MCF 10A (cell line): ENCODE data around the gene DHRS3. TPM values are rescaled to one million over a fixed set of nuclear protein-coding genes. Genes with fewer than 3 reads are reported as not detected.
"Not testable (repeated sequence)": the region's sequence is repeated elsewhere in the genome, so short reads cannot be mapped to it uniquely, and the experiment has no call there.

Experiments used
- BruUV-seq: library from RNA; stranded (reverse); fragments of 400-500 nt; replicated peaks from 2 replicates; lab custom pipeline; 2021; lab: Mats Ljungman, UMichigan
- CTCF ChIA-PET: fragments of 300-600 bp; sonication (Branson Sonifier 250); formaldehyde crosslinking; extraction: SDS; loops from one replicate; lab custom pipeline; 2021; ENCODE audit warnings: antibody characterized with exemption, inconsistent platforms; lab: Yijun Ruan, JAX
- POLR2A ChIA-PET: fragments of 300-600, 350-650 bp; sonication (Branson Sonifier 250); formaldehyde crosslinking; extraction: SDS; loops from one replicate; lab custom pipeline; 2020; ENCODE audit warnings: antibody characterized with exemption, inconsistent platforms; lab: Yijun Ruan, JAX
- DNase-seq: peaks from one replicate; pipeline ENCODE4 v3.0.0-alpha.2; 2018; ENCODE audit not compliant: unreplicated experiment
- H3K27ac Mint-ChIP-seq: one replicate; pipeline ENCODE4 v1.8.0; 2022; ENCODE audit warnings: mild to moderate bottlenecking, low read depth, mixed read lengths; ENCODE audit not compliant: unreplicated experiment
- H3K27me3 Mint-ChIP-seq: one replicate; pipeline ENCODE4 v1.8.0; 2022; ENCODE audit warnings: mixed read lengths; ENCODE audit not compliant: insufficient read depth, unreplicated experiment
- H3K36me3 Mint-ChIP-seq: one replicate; pipeline ENCODE4 v1.8.0; 2022; ENCODE audit warnings: mild to moderate bottlenecking, moderate library complexity, mixed read lengths; ENCODE audit not compliant: insufficient read depth, unreplicated experiment
- H3K4me1 Mint-ChIP-seq: one replicate; pipeline ENCODE4 v1.8.0; 2022; ENCODE audit warnings: mixed read lengths; ENCODE audit not compliant: insufficient read depth, unreplicated experiment
- H3K4me3 Mint-ChIP-seq: one replicate; pipeline ENCODE4 v1.8.0; 2022; ENCODE audit warnings: mild to moderate bottlenecking, moderate library complexity, mixed read lengths; ENCODE audit not compliant: unreplicated experiment
- H3K9me3 Mint-ChIP-seq: one replicate; pipeline ENCODE4 v1.8.0; 2022; ENCODE audit warnings: mixed read lengths; ENCODE audit not compliant: unreplicated experiment
- intact Hi-C: fragments of 100-400 bp; cut with micrococcal nuclease; formaldehyde crosslinking; loops from 2 replicates; pipeline ENCODE4 v1.14.1; 2022
- total RNA-seq: library from RNA; stranded (reverse); gene quantifications from 2 replicates; pipeline ENCODE4 v1.2.3, GENCODE V29; 2022
- TF ChIP-seq, protein P1 (sequence below): fragments of 200-600 bp; IDR thresholded peaks from one replicate; pipeline ENCODE4 v1.8.0; 2022; ENCODE audit warnings: antibody characterized with exemption, mild to moderate bottlenecking; ENCODE audit not compliant: unreplicated experiment

DHRS3 gene
- total RNA-seq, 1 experiment from 2014 or later, result 1.4 TPM

DNA sequence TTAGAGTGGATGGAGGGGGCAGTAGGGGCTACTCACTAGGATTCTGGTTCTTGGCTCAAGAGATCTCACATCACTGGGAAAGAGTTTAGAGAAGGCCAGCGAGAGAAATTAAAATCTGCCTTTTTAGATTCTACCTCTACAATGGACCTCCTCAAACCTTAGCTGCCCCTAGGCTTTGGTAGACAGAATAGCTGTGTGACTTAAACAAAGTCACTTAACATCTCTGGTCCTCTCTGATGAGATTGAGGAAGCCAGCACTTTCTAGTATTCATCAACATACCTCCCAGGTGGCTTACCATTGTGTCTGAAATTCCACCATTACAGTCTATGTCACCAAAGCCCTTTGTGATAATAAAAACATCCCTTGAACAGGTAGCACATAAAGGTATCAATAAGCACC, 44.5 kb upstream of the DHRS3 start:
- ChIA-PET CTCF (interaction anchor here (0.5 to 2.1 kb wide), 3 partner anchors 11 to 382 kb away, joined by 3 to 9 read pairs (median 3); no protein-coding TSS in a partner anchor), POLR2A (no interaction called here)
- Mint-ChIP-seq H3K4me1 (peaks cover 5% of the 10 kb centered on the region), H3K27me3 (peaks cover 27% of the 10 kb centered on the region), H3K9me3 (no peaks in the 10 kb centered on the region), H3K36me3 (no peaks in the 10 kb centered on the region), H3K27ac (no peak overlapping the region), H3K4me3 (no peak overlapping the region)
- DNase-seq, result no peak
- TF ChIP-seq, protein P1, sequence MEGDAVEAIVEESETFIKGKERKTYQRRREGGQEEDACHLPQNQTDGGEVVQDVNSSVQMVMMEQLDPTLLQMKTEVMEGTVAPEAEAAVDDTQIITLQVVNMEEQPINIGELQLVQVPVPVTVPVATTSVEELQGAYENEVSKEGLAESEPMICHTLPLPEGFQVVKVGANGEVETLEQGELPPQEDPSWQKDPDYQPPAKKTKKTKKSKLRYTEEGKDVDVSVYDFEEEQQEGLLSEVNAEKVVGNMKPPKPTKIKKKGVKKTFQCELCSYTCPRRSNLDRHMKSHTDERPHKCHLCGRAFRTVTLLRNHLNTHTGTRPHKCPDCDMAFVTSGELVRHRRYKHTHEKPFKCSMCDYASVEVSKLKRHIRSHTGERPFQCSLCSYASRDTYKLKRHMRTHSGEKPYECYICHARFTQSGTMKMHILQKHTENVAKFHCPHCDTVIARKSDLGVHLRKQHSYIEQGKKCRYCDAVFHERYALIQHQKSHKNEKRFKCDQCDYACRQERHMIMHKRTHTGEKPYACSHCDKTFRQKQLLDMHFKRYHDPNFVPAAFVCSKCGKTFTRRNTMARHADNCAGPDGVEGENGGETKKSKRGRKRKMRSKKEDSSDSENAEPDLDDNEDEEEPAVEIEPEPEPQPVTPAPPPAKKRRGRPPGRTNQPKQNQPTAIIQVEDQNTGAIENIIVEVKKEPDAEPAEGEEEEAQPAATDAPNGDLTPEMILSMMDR, result no peak
- intact Hi-C loops, result no loop called here
- BruUV-seq, result no TSS peak

DNA sequence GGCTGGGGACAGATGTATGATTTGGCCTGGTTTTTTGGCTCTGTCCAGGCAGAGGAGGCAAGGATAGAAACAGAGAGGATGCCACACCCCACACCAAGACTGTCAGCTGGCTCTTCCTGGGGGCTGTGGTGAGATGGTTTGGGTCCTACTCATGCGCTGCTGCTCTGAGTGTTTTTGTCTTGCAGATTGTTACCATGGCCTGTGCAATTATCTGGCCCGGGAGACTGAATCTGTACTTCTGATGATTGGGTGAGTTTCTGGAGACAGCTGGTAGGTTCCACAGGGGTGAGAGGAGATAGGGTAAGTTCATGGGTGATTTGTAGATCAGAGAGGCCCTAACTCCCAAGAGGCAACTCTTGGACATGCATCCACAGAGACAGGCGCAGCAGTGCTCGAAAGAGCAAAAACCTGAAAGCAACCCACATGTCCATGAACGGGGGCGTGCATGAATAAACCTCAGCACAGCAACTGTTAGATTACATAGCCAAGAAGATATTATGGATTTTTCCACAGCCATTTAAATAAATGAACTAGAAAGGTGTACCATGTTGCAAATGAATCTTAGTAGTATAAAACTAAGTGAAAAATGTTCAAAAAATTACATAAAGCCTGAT, 43.7 kb upstream of the DHRS3 start:
- ChIA-PET POLR2A (no interaction called here), CTCF (no interaction called here)
- intact Hi-C loops, result no loop called here
- no TSS peak for BruUV-seq
- no peak overlapping the region for H3K27ac Mint-ChIP-seq
- no peaks in the 10 kb centered on the region for H3K36me3 Mint-ChIP-seq
- no peak for DNase-seq
- peaks cover 5% of the 10 kb centered on the region for H3K4me1 Mint-ChIP-seq
- H3K27me3 Mint-ChIP-seq, result peaks cover 35% of the 10 kb centered on the region
- no peaks in the 10 kb centered on the region for H3K9me3 Mint-ChIP-seq
- H3K4me3 Mint-ChIP-seq, result no peak overlapping the region
- TF ChIP-seq, protein P1, result no peak

DNA sequence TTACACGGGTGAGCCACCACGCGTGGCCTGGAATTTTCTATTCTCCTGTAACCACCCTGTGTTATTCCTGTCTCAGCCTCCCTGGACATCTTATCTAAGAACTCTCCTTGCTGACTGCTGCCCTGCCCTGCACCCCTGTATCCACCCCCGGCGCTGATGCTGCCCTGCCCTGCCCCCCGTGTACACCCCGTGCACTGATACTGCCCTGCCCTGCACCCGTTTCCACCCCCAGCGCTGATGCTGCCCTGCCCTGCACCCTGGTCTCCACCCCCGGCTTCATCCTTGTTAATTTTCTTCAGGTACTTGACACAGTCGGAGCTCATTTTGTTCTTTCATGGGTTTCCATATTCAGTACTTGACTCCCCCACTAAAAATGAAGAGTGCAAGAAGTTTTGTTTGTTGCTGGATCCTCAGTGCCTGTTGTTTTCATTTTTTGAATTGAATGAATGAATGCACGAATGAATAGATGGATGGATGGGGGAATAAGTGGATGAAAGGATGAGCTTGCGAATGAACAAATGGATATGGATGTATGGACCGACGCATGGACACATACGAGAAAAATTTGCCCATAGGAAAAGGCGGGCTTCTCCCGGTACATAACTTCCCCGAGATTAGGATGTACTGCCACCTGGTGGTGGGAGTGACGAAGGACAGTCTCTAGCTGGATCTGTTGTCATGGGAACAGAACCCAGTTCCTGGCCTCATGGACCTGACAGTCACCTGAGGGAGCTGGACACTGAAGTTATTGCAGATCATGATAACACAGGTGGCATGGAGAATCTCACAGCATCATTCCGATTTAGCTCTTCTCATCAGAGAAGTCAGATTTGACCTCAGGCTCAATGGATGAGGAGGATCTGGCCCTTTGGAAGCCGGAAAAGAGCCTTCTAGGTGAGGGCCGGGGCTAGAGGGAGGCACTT, 40.8 kb upstream of the DHRS3 start:
- ChIA-PET POLR2A (interaction anchor here (0.9 kb wide), 1 partner anchor 272 kb away, joined by 3 read pairs; no protein-coding TSS in a partner anchor), CTCF (interaction anchor here (0.5 to 2.4 kb wide), 48 partner anchors 9 to 1603 kb away, joined by 3 to 23 read pairs (median 4); partner anchors contain the start of gene AADACL4)
- Mint-ChIP-seq H3K36me3 (no peaks in the 10 kb centered on the region), H3K27ac (no peak overlapping the region), H3K27me3 (peaks cover 44% of the 10 kb centered on the region), H3K9me3 (no peaks in the 10 kb centered on the region), H3K4me1 (peaks cover 5% of the 10 kb centered on the region), H3K4me3 (no peak overlapping the region)
- peak; percentile 88 for DNase-seq
- TF ChIP-seq, protein P1, result peak; percentile 85
- no TSS peak for BruUV-seq
- intact Hi-C loops, result loop anchor here (1.0 kb wide), 2 partner anchors 344 to 383 kb away; no protein-coding TSS in a partner anchor

DNA sequence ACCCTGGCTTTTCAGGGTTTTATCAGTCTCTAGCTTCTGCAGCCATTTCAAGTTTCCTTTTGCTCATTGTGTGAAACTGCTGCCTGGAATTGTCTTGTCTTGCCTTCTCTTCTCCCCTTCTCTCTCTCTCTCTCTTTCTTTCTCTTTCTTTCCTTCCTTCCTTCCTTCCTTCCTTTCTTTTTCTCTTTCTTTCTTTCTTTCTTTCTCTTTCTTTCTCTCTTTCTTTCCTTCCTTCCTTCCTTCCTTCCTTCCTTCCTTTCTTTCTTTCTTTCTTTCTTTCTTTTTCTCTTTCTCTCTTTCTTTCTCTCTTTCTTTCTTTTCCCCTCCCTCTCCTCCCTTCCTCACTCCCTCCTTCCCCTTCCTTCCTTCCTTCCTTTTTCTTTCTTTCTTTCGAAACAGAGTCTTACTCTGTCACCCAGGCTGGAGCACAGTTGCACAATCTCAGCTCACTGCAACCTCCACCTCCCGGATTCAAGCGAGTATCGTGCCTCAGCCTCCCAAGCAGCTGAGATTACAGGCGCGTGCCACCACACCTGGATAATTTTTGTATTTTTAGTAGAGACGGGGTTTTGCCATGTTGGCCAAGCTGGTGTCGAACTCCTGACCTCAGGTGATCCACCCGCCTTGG, 40.0 kb upstream of the DHRS3 start:
- H3K36me3 Mint-ChIP-seq, H3K4me1 Mint-ChIP-seq, BruUV-seq, intact Hi-C loops, H3K9me3 Mint-ChIP-seq, H3K4me3 Mint-ChIP-seq, DNase-seq, H3K27ac Mint-ChIP-seq: not testable (repeated sequence)
- H3K27me3 Mint-ChIP-seq, result peaks cover 44% of the 10 kb centered on the region
- ChIA-PET POLR2A (interaction anchor here (0.9 kb wide), 1 partner anchor 271 kb away, joined by 3 read pairs; no protein-coding TSS in a partner anchor), CTCF (interaction anchor here (0.6 to 2.4 kb wide), 24 partner anchors 8 to 526 kb away, joined by 3 to 23 read pairs (median 5); no protein-coding TSS in a partner anchor)
